IMR-90 (cell line): ENCODE results near the gene ADSS1. TPM values are rescaled to one million over a fixed set of nuclear protein-coding genes. Genes with fewer than 3 reads are reported as not detected.

Experiments used
- ATAC-seq: fragments of 200-7000 bp; cut with Tn5 transposase; 2 replicates; pipeline ENCODE4 v1.9.1; 2020; ENCODE audit warnings: low read depth, mild to moderate bottlenecking, moderate library complexity
- BruUV-seq: library from RNA; stranded (reverse); fragments of 400-500 nt; replicated peaks from 2 replicates; lab custom pipeline; 2021; lab: Mats Ljungman, UMichigan
- CTCF ChIA-PET: fragments of 300-600 bp; formaldehyde crosslinking; extraction: SDS; loops from one replicate; lab custom pipeline; 2021; ENCODE audit warnings: antibody characterized with exemption; lab: Yijun Ruan, JAX
- POLR2A ChIA-PET: fragments of 300-600 bp; sonication (Branson Sonifier 250); formaldehyde crosslinking; loops from one replicate; lab custom pipeline; 2022; ENCODE audit warnings: antibody characterized with exemption; ENCODE audit not compliant: unreplicated experiment; lab: Charles Lee
- DNase-seq: peaks from one replicate; pipeline ENCODE4 v3.0.0; 2013
- H2AFZ ChIP-seq: replicated peaks from 2 replicates; pipeline ENCODE3; 2013; ENCODE audit warnings: low read length, mild to moderate bottlenecking; ENCODE audit not compliant: poor library complexity
- H2AK5ac ChIP-seq: 2 replicates; pipeline ENCODE4 v1.6.1; 2013; ENCODE audit warnings: low read depth, low read length, inconsistent platforms
- H2AK9ac ChIP-seq: replicated peaks from 2 replicates; pipeline ENCODE3; 2013; ENCODE audit warnings: mild to moderate bottlenecking, low read depth, low read length, moderate library complexity; ENCODE audit not compliant: poor library complexity
- H2BK120ac ChIP-seq: 2 replicates; pipeline ENCODE4 v1.6.1; 2013; ENCODE audit warnings: low read depth, low read length, inconsistent platforms
- H2BK15ac ChIP-seq: 3 replicates; pipeline ENCODE4 v1.6.1; 2013; ENCODE audit warnings: low read depth, low read length, inconsistent platforms
- H2BK20ac ChIP-seq: 2 replicates; pipeline ENCODE4 v1.6.1; 2013; ENCODE audit warnings: low read depth, mild to moderate bottlenecking, inconsistent platforms, low read length, moderate library complexity
- H2BK5ac ChIP-seq: 2 replicates; pipeline ENCODE4 v1.6.1; 2013; ENCODE audit warnings: mild to moderate bottlenecking, low read depth, low read length, inconsistent platforms; ENCODE audit not compliant: poor library complexity, severe bottlenecking
- H3K14ac ChIP-seq: replicated peaks from 2 replicates; pipeline ENCODE4 v1.6.1; 2013; ENCODE audit warnings: low read depth, low read length, inconsistent platforms
- H3K18ac ChIP-seq: 2 replicates; pipeline ENCODE4 v1.6.1; 2013; ENCODE audit warnings: low read depth, low read length, control low read depth
- H3K23ac ChIP-seq: 2 replicates; pipeline ENCODE4 v1.6.1; 2013; ENCODE audit warnings: low read depth, low read length, inconsistent platforms
- H3K27ac ChIP-seq: 2 replicates; pipeline ENCODE4 v1.5.1; 2013; ENCODE audit warnings: mild to moderate bottlenecking, control low read depth, low read length; ENCODE audit not compliant: insufficient read depth
- H3K27me3 ChIP-seq: 2 replicates; pipeline ENCODE4 v1.6.1; 2013; ENCODE audit warnings: low read length; ENCODE audit not compliant: control insufficient read depth, insufficient read depth
- H3K36me3 ChIP-seq: 2 replicates; pipeline ENCODE4 v1.6.1; 2013; ENCODE audit warnings: low read length, mixed read lengths; ENCODE audit not compliant: control insufficient read depth, insufficient read depth
- H3K4ac ChIP-seq: 2 replicates; pipeline ENCODE4 v1.6.1; 2013; ENCODE audit warnings: low read depth, low read length, inconsistent platforms
- H3K4me1 ChIP-seq: 2 replicates; pipeline ENCODE4 v1.6.1; 2013; ENCODE audit warnings: low read length, mixed read lengths; ENCODE audit not compliant: control insufficient read depth, insufficient read depth
- H3K4me2 ChIP-seq: 2 replicates; pipeline ENCODE4 v1.6.1; 2013; ENCODE audit warnings: low read depth, mild to moderate bottlenecking, control low read depth, low read length, moderate library complexity
- H3K4me3 ChIP-seq: 2 replicates; pipeline ENCODE4 v1.5.1; 2013; ENCODE audit warnings: low read depth, mild to moderate bottlenecking, control low read depth, low read length, moderate library complexity; ENCODE audit not compliant: insufficient read depth
- H3K56ac ChIP-seq: 2 replicates; pipeline ENCODE4 v1.6.1; 2013; ENCODE audit warnings: low read length, inconsistent platforms; ENCODE audit not compliant: insufficient read depth; ENCODE audit errors: extremely low read depth
- H3K79me1 ChIP-seq, 2 experiments: 2 replicates each; pipeline ENCODE4 v1.6.1; 2013; ENCODE audit warnings: low read length in 2 of 2, inconsistent platforms in 1 of 2, low read depth in 1 of 2
- H3K9ac ChIP-seq: 2 replicates; pipeline ENCODE4 v1.6.1; 2013; ENCODE audit warnings: low read depth, low read length, control low read depth
- H3K9me1 ChIP-seq: 2 replicates; pipeline ENCODE4 v1.6.1; 2013; ENCODE audit warnings: low read length, inconsistent platforms; ENCODE audit not compliant: insufficient read depth
- H3K9me3 ChIP-seq: 2 replicates; pipeline ENCODE4 v1.6.1; 2013; ENCODE audit warnings: low read length; ENCODE audit not compliant: control insufficient read depth, insufficient read depth
- H4K20me1 ChIP-seq: 2 replicates; pipeline ENCODE4 v1.6.1; 2013; ENCODE audit warnings: low read length, inconsistent platforms; ENCODE audit not compliant: insufficient read depth
- H4K5ac ChIP-seq: 2 replicates; pipeline ENCODE4 v1.6.1; 2013; ENCODE audit warnings: mild to moderate bottlenecking, low read depth, low read length, control low read depth
- H4K8ac ChIP-seq, 2 experiments: 2 replicates each; pipeline ENCODE4 v1.6.1; 2013; ENCODE audit warnings: low read depth in 2 of 2, low read length in 2 of 2, control low read depth in 1 of 2, inconsistent platforms in 1 of 2
- H4K91ac ChIP-seq: 2 replicates; pipeline ENCODE4 v1.6.1; 2013; ENCODE audit warnings: low read depth, low read length, inconsistent platforms; ENCODE audit not compliant: insufficient read depth
- CEBPB ChIP-seq: IDR thresholded peaks from 2 replicates; pipeline ENCODE4 v1.6.1; 2012; ENCODE audit warnings: low read depth, low read length, improper control_type of control experiment
- CHD1 ChIP-seq: IDR thresholded peaks from 2 replicates; pipeline ENCODE4 v1.6.1; 2012; ENCODE audit warnings: low read depth, low read length, improper control_type of control experiment
- ELK1 ChIP-seq: fragments of 150-350 bp; IDR thresholded peaks from 2 replicates; pipeline ENCODE4 v1.6.1; 2016; ENCODE audit warnings: low read depth, mild to moderate bottlenecking, low read length, moderate library complexity, borderline replicate concordance
- FOS ChIP-seq: fragments of 150-350 bp; IDR thresholded peaks from 2 replicates; pipeline ENCODE4 v1.6.1; 2016; ENCODE audit warnings: low read depth, low read length
- MAFK ChIP-seq: IDR thresholded peaks from 2 replicates; pipeline ENCODE4 v1.6.1; 2012; ENCODE audit warnings: low read depth, low read length, improper control_type of control experiment
- MAZ ChIP-seq: IDR thresholded peaks from 2 replicates; pipeline ENCODE4 v1.6.1; 2012; ENCODE audit warnings: low read depth, mild to moderate bottlenecking, low read length, improper control_type of control experiment, moderate library complexity, borderline replicate concordance
- MXI1 ChIP-seq: IDR thresholded peaks from 2 replicates; pipeline ENCODE4 v1.6.1; 2012; ENCODE audit warnings: low read depth, mild to moderate bottlenecking, low read length, moderate library complexity, borderline replicate concordance
- NFE2L2 ChIP-seq: fragments of 150-350 bp; IDR thresholded peaks from 2 replicates; pipeline ENCODE4 v1.6.1; 2016; ENCODE audit warnings: low read depth, mild to moderate bottlenecking, low read length
- POLR2A ChIP-seq: IDR thresholded peaks from 2 replicates; pipeline ENCODE4 v1.6.1; 2012; ENCODE audit warnings: mild to moderate bottlenecking, low read depth, low read length
- RAD21 ChIP-seq: IDR thresholded peaks from 2 replicates; pipeline ENCODE4 v1.6.1; 2012; ENCODE audit warnings: low read length, improper control_type of control experiment
- RCOR1 ChIP-seq: IDR thresholded peaks from 2 replicates; pipeline ENCODE4 v1.6.1; 2012; ENCODE audit warnings: mild to moderate bottlenecking, low read length, improper control_type of control experiment; ENCODE audit not compliant: insufficient replicate concordance
- RFX5 ChIP-seq: IDR thresholded peaks from 2 replicates; pipeline ENCODE4 v1.8.0; 2012; ENCODE audit warnings: low read depth, mild to moderate bottlenecking, low read length, moderate library complexity
- SMC3 ChIP-seq: fragments of 150-350 bp; IDR thresholded peaks from 2 replicates; pipeline ENCODE4 v1.6.1; 2016; ENCODE audit warnings: low read depth, mild to moderate bottlenecking, antibody characterized with exemption, low read length, moderate library complexity
- WGBS, 2 experiments: methylation state at CpG; one replicate each; pipeline versions ENCODE4 v1.1.5 to v1.1.7; 2013; ENCODE audit warnings: missing lambda C conversion rate in 2 of 2; ENCODE audit not compliant: insufficient read length in 1 of 2; ENCODE audit errors: extremely low coverage in 2 of 2; 5-methylcytosine and 5-hydroxymethylcytosine counted together
- dilution Hi-C: fragments of 300-500 bp; cut with HindIII; formaldehyde crosslinking; loops from one replicate; pipeline ENCODE4 v1.14.3; 2018; ENCODE audit warnings: low sequenced_read_pairs; ENCODE audit not compliant: unreplicated experiment
- in situ Hi-C: fragments of 300-500 bp; cut with MboI; formaldehyde crosslinking; loops from 3 replicates; pipeline ENCODE4 v1.14.3; 2019; ENCODE audit warnings: low sequenced_read_pairs, inconsistent platforms, mixed read lengths
- intact Hi-C: fragments of 100-400 bp; cut with micrococcal nuclease; formaldehyde crosslinking; loops from 2 replicates; pipeline ENCODE4 v1.10.0; 2022
- polyA plus RNA-seq, 3 experiments: library from polyadenylated mRNA; depleted of rRNA; stranded (reverse); fragments of >200 nt; gene quantifications; 2 replicates each; pipeline ENCODE4 v1.2.3, GENCODE V29; 2012; ENCODE audit warnings: low replicate concordance in 1 of 3
- total RNA-seq: library from RNA; depleted of rRNA; stranded (reverse); fragments of >200 nt; gene quantifications from 2 replicates; pipeline ENCODE4 v1.2.3, GENCODE V29; 2012
- TF ChIP-seq, protein P1 (sequence below): conservative IDR thresholded peaks from 2 replicates; pipeline ENCODE4 v1.5.1; 2012; ENCODE audit warnings: mild to moderate bottlenecking, low read depth, low read length, improper control_type of control experiment
- TF ChIP-seq, protein P2 (sequence below): fragments of 150-350 bp; IDR thresholded peaks from 2 replicates; pipeline ENCODE4 v1.6.1; 2017; ENCODE audit warnings: mild to moderate bottlenecking, antibody characterized with exemption, low read length, low read depth

The ADSS1 gene
- total and polyA plus RNA-seq, 2 of the 4 experiments (the other 2 are of a cell fraction): 1.8 to 5.2 TPM

GRCh38 chr14:104726600-104727451, 2.8 kb downstream of the ADSS1 start:
- no peak overlapping the region for H3K4ac ChIP-seq
- BruUV-seq: no TSS peak
- peak overlapping the region; percentile 21 for H2AFZ ChIP-seq
- H3K4me2 ChIP-seq: no peak overlapping the region
- no peak overlapping the region for H2BK20ac ChIP-seq
- no peak overlapping the region for H3K9ac ChIP-seq
- ChIA-PET POLR2A (no interaction called here), CTCF (no interaction called here)
- H2BK120ac ChIP-seq: no peak overlapping the region
- no peak overlapping the region for H2BK15ac ChIP-seq
- intact Hi-C loops (no loop called here), dilution Hi-C loops (no loop called here), in situ Hi-C loops (no loop called here)
- no peak overlapping the region for H2AK9ac ChIP-seq
- H4K8ac ChIP-seq: no peak overlapping the region
- H3K56ac ChIP-seq: no peak overlapping the region; the same call in 1 of the 2 replicates
- H3K27ac ChIP-seq: no peak overlapping the region
- H3K36me3 ChIP-seq: peaks cover under 1% of the 10 kb centered on the region; the same call in 1 of the 2 replicates
- H4K5ac ChIP-seq: no peak overlapping the region
- H3K4me1 ChIP-seq: peaks cover 19% of the 10 kb centered on the region
- no peaks in the 10 kb centered on the region for H3K9me1 ChIP-seq
- no peak overlapping the region for H2BK5ac ChIP-seq
- no peak overlapping the region for H3K14ac ChIP-seq
- no peak for DNase-seq
- no peaks in the 10 kb centered on the region for H3K9me3 ChIP-seq
- peaks cover 5 to 16% of the 10 kb centered on the region in 2 experiments; a peak in 2 of 4 replicates for H3K79me1 ChIP-seq
- H4K20me1 ChIP-seq: peaks cover 17% of the 10 kb centered on the region
- H3K27me3 ChIP-seq: no peaks in the 10 kb centered on the region; the same call in 1 of the 2 replicates
- H2AK5ac ChIP-seq: no peak overlapping the region; the same call in 1 of the 2 replicates
- no peak overlapping the region for H4K91ac ChIP-seq
- no peak overlapping the region for H3K4me3 ChIP-seq
- 68% methylated on average over 11 of the region's 21 CpGs; no CpG with 5 or more reads in 1 of the 2 experiments for WGBS, 2 experiments
- ATAC-seq: no peak
- no peak overlapping the region for H3K18ac ChIP-seq
- no peak overlapping the region for H3K23ac ChIP-seq
- TF ChIP-seq FOS: no peak
- TF ChIP-seq CEBPB: no peak
- no peak for TF ChIP-seq RAD21
- TF ChIP-seq POLR2A: no peak
- TF ChIP-seq, protein P1, sequence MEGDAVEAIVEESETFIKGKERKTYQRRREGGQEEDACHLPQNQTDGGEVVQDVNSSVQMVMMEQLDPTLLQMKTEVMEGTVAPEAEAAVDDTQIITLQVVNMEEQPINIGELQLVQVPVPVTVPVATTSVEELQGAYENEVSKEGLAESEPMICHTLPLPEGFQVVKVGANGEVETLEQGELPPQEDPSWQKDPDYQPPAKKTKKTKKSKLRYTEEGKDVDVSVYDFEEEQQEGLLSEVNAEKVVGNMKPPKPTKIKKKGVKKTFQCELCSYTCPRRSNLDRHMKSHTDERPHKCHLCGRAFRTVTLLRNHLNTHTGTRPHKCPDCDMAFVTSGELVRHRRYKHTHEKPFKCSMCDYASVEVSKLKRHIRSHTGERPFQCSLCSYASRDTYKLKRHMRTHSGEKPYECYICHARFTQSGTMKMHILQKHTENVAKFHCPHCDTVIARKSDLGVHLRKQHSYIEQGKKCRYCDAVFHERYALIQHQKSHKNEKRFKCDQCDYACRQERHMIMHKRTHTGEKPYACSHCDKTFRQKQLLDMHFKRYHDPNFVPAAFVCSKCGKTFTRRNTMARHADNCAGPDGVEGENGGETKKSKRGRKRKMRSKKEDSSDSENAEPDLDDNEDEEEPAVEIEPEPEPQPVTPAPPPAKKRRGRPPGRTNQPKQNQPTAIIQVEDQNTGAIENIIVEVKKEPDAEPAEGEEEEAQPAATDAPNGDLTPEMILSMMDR: no peak
- TF ChIP-seq, protein P2, sequence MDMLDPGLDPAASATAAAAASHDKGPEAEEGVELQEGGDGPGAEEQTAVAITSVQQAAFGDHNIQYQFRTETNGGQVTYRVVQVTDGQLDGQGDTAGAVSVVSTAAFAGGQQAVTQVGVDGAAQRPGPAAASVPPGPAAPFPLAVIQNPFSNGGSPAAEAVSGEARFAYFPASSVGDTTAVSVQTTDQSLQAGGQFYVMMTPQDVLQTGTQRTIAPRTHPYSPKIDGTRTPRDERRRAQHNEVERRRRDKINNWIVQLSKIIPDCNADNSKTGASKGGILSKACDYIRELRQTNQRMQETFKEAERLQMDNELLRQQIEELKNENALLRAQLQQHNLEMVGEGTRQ: no peak
- TF ChIP-seq MAFK: no peak
- TF ChIP-seq CHD1: no peak
- no peak for TF ChIP-seq ELK1
- no peak for TF ChIP-seq SMC3
- no peak for TF ChIP-seq MAZ
- no peak for TF ChIP-seq MXI1
- no peak for TF ChIP-seq RFX5
- no peak for TF ChIP-seq NFE2L2
- no peak for TF ChIP-seq RCOR1
